Hepatocyte (in vitro differentiated cells): ENCODE results near the gene PAX6. TPM values are rescaled to one million over a fixed set of nuclear protein-coding genes. Genes with fewer than 3 reads are reported as not detected.

Experiments used
- DNase-seq: peaks from one replicate; pipeline ENCODE4 v3.0.0-alpha.2; 2016; ENCODE audit warnings: low spot score
- H2AFZ ChIP-seq: fragments of 200-600 bp; sonication (generic); 2 replicates; pipeline ENCODE4 v1.6.0; 2016; ENCODE audit warnings: antibody characterized with exemption, mild to moderate bottlenecking
- H3K27ac ChIP-seq: fragments of 200-600 bp; sonication (generic); 2 replicates; pipeline ENCODE4 v1.5.1; 2016; ENCODE audit warnings: mild to moderate bottlenecking
- H3K27me3 ChIP-seq: fragments of 200-600 bp; sonication (generic); 2 replicates; pipeline ENCODE4 v1.6.1; 2016
- H3K36me3 ChIP-seq: fragments of 200-600 bp; sonication (generic); replicated peaks from 2 replicates; pipeline ENCODE4 v1.5.1; 2016; ENCODE audit warnings: low read depth; ENCODE audit not compliant: insufficient read depth
- H3K4me1 ChIP-seq: fragments of 200-600 bp; sonication (generic); 2 replicates; pipeline ENCODE4 v1.5.1; 2016; ENCODE audit warnings: mild to moderate bottlenecking, moderate library complexity; ENCODE audit not compliant: insufficient read depth
- H3K4me2 ChIP-seq: fragments of 200-600 bp; sonication (generic); 2 replicates; pipeline ENCODE4 v1.6.0; 2016
- H3K4me3 ChIP-seq: fragments of 200-600 bp; sonication (generic); 2 replicates; pipeline ENCODE4 v1.5.1; 2016; ENCODE audit warnings: mild to moderate bottlenecking
- H3K79me2 ChIP-seq: fragments of 200-600 bp; sonication (generic); 2 replicates; pipeline ENCODE4 v1.6.0; 2017; ENCODE audit warnings: mild to moderate bottlenecking
- H3K9me2 ChIP-seq: fragments of 200-600 bp; sonication (generic); replicated peaks from 2 replicates; pipeline ENCODE4 v1.6.0; 2017; ENCODE audit warnings: mild to moderate bottlenecking; ENCODE audit not compliant: insufficient read depth
- H3K9me3 ChIP-seq: fragments of 200-600 bp; sonication (generic); 2 replicates; pipeline ENCODE4 v1.5.1; 2016; ENCODE audit warnings: low read depth, mild to moderate bottlenecking
- H4K20me1 ChIP-seq: fragments of 200-600 bp; sonication (generic); 2 replicates; pipeline ENCODE4 v1.6.0; 2016; ENCODE audit warnings: mild to moderate bottlenecking; ENCODE audit not compliant: insufficient read depth, poor library complexity, severe bottlenecking
- CTCF ChIP-seq: fragments of 200-600 bp; sonication (generic); IDR thresholded peaks from 2 replicates; pipeline ENCODE4 v1.5.1; 2016; ENCODE audit warnings: antibody characterized with exemption, mild to moderate bottlenecking; ENCODE audit not compliant: poor library complexity
- EZH2 ChIP-seq: fragments of 200-600 bp; sonication (generic); IDR thresholded peaks from 2 replicates; pipeline ENCODE4 v1.6.1; 2016; ENCODE audit warnings: antibody characterized with exemption, mild to moderate bottlenecking, borderline replicate concordance
- EZH2phosphoT487 ChIP-seq: fragments of 200-600 bp; sonication (generic); IDR thresholded peaks from one replicate; pipeline ENCODE4 v1.6.1; 2018; ENCODE audit warnings: antibody characterized with exemption, mild to moderate bottlenecking, low read depth, moderate library complexity; ENCODE audit not compliant: unreplicated experiment, severe bottlenecking
- WGBS: methylation state at CpG from one replicate; pipeline ENCODE4 v1.1.6; 2016; ENCODE audit warnings: low lambda C conversion rate; ENCODE audit errors: missing lambda C conversion rate; 5-methylcytosine and 5-hydroxymethylcytosine counted together
- polyA plus RNA-seq: library from polyadenylated mRNA; unstranded; fragments of >200 nt; fragmentation: Nextera tagmentation; extraction: Ambion mirVana; gene quantifications from 2 replicates; pipeline ENCODE4 v1.2.1, GENCODE V29; 2016
- total RNA-seq: library from RNA; depleted of rRNA; stranded (reverse); fragments of >200 nt; gene quantifications from 2 replicates; pipeline ENCODE4 v1.2.3, GENCODE V29; 2014

The PAX6 gene
- total and polyA plus RNA-seq, 2 experiments from 2014 or later: 0.21 to 0.70 TPM

GRCh38 chr11:31821766-31822165 is 10.6 kb upstream of the PAX6 start:
- Histone ChIP-seq H3K27ac (no peak overlapping the region), H3K4me2 (no peak overlapping the region), H2AFZ (no peak overlapping the region), H3K4me1 (peaks cover 12% of the 10 kb centered on the region), H3K4me3 (no peak overlapping the region), H3K9me3 (no peaks in the 10 kb centered on the region), H3K36me3 (no peaks in the 10 kb centered on the region), H3K79me2 (no peaks in the 10 kb centered on the region), H4K20me1 (no peaks in the 10 kb centered on the region), H3K9me2 (no peaks in the 10 kb centered on the region), H3K27me3 (peaks cover 100% of the 10 kb centered on the region)
- DNase-seq: no peak
- TF ChIP-seq EZH2phosphoT487 (peak; percentile 46), EZH2 (no peak)
- 10% methylated on average over 8 of the region's 8 CpGs for WGBS

DNA sequence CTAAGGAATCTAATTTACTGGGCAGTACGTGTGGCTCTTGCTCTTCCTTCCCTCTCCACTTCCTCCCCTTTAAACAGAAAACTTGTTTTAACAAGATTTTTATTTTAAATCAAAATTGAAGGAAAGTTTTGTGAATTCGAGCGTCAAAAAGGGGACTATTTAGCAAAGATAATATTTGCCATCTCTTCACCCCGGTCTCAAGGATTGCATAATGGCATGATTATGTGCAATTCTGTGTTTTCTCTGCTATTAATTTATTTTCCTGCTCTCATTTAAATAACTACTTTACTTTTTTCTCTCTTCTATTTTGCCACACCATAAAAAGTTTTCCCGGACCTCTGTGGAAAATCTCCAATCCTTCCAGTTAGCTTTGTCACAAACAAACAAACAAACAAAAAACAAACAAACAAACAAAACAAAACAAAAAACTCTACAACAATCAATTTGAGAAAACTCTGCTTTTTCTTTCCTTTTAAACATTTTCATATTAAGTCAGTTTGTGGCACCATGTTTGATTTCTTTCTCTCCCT is 10.2 kb upstream of the PAX6 start:
- Histone ChIP-seq H3K4me3 (no peak overlapping the region), H4K20me1 (no peaks in the 10 kb centered on the region), H3K27ac (no peak overlapping the region), H3K9me2 (no peaks in the 10 kb centered on the region), H3K79me2 (no peaks in the 10 kb centered on the region), H3K27me3 (peaks cover 100% of the 10 kb centered on the region), H2AFZ (no peak overlapping the region), H3K4me2 (no peak overlapping the region), H3K36me3 (no peaks in the 10 kb centered on the region), H3K4me1 (peaks cover 16% of the 10 kb centered on the region), H3K9me3 (no peaks in the 10 kb centered on the region)
- WGBS: 10% methylated on average over 5 of the region's 5 CpGs
- no peak for TF ChIP-seq CTCF
- peak; percentile 1 for TF ChIP-seq EZH2phosphoT487
- no peak for DNase-seq

DNA sequence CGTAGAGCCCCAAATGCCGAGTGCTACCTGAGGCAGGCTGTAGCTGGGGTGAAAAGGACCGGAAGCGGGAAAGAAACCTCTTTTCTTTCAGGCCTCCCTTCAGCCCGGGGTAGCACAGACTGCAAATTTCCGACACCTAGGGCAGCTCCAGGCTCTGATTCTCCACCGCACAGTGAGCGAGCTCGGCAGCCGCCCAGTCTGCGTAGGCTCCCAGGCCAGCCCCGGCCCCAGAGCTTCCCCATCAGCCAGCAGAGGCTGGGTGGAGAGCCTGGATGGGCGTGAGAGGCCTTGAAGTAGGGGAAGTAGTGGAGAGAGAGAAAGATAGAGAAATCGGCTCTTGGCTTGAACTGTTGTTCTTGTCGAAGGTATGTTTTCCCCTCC is 9.3 kb upstream of the PAX6 start:
- Histone ChIP-seq H2AFZ (no peak overlapping the region), H3K4me1 (peaks cover 25% of the 10 kb centered on the region), H3K27ac (no peak overlapping the region), H4K20me1 (no peaks in the 10 kb centered on the region), H3K36me3 (no peaks in the 10 kb centered on the region), H3K27me3 (peaks cover 100% of the 10 kb centered on the region), H3K9me2 (no peaks in the 10 kb centered on the region), H3K4me3 (no peak overlapping the region), H3K9me3 (no peaks in the 10 kb centered on the region), H3K79me2 (no peaks in the 10 kb centered on the region), H3K4me2 (no peak overlapping the region)
- peak; percentile 64 for TF ChIP-seq EZH2
- peak; percentile 35 for TF ChIP-seq EZH2phosphoT487
- no peak for TF ChIP-seq CTCF
- 6% methylated on average over 15 of the region's 15 CpGs for WGBS
- no peak for DNase-seq

- Histone ChIP-seq H3K4me2 (no peak overlapping the region), H3K9me3 (no peaks in the 10 kb centered on the region), H4K20me1 (no peaks in the 10 kb centered on the region), H3K9me2 (no peaks in the 10 kb centered on the region), H3K27me3 (peaks cover 100% of the 10 kb centered on the region), H2AFZ (no peak overlapping the region), H3K79me2 (no peaks in the 10 kb centered on the region), H3K4me1 (peaks cover 27% of the 10 kb centered on the region), H3K27ac (no peak overlapping the region), H3K4me3 (no peak overlapping the region), H3K36me3 (no peaks in the 10 kb centered on the region)
- DNase-seq: no peak
- TF ChIP-seq EZH2 (peak; percentile 82), EZH2phosphoT487 (peak; percentile 82), CTCF (no peak)
- 3% methylated on average over 54 of the region's 55 CpGs for WGBS
Observed at GRCh38 chr11:31819621-31820437, 8.7 kb upstream of the PAX6 start.
